ENCODE data around the gene SARNP.

The SARNP gene

DNA sequence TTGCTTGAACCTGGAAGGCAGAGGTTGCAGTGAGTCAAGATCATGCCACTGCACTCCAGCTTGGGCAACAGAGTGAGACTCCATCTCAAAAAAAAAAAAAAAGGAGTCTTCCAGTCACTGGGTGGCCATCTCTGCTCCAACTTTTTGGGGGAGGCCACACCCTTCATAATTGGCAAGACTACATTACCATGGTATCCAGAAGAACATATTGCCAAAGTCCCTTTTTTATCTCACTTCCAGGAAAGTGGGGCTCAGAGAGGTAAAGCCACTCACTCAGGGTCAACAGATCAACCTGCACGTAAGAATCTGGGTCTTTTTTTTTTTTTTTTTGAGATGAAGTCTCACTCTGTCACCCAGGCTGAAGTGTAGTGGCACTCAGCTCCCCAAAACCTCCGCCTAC lies 83.7 kb downstream of the SARNP start:
- TF ChIP-seq, protein P1, sequence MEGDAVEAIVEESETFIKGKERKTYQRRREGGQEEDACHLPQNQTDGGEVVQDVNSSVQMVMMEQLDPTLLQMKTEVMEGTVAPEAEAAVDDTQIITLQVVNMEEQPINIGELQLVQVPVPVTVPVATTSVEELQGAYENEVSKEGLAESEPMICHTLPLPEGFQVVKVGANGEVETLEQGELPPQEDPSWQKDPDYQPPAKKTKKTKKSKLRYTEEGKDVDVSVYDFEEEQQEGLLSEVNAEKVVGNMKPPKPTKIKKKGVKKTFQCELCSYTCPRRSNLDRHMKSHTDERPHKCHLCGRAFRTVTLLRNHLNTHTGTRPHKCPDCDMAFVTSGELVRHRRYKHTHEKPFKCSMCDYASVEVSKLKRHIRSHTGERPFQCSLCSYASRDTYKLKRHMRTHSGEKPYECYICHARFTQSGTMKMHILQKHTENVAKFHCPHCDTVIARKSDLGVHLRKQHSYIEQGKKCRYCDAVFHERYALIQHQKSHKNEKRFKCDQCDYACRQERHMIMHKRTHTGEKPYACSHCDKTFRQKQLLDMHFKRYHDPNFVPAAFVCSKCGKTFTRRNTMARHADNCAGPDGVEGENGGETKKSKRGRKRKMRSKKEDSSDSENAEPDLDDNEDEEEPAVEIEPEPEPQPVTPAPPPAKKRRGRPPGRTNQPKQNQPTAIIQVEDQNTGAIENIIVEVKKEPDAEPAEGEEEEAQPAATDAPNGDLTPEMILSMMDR (IDR thresholded peaks at IDR 0.05), result no peak
- H3K9me3 ChIP-seq, result no peaks in the 10 kb centered on the region
- H3K36me3 ChIP-seq, result no peaks in the 10 kb centered on the region
- no peak overlapping the region for H3K4me3 ChIP-seq (ENCODE audit: low read depth in 1 of 2, low read length in 1 of 2)
- no peaks in the 10 kb centered on the region for H3K27me3 ChIP-seq
- H3K4me1 ChIP-seq (ENCODE audit: control insufficient read depth in 1 of 2, insufficient read depth in 1 of 2, low read depth in 1 of 2, low read length in 1 of 2), result peaks cover 23 to 26% of the 10 kb centered on the region in 2 experiments
- no peak overlapping the region for H3K27ac ChIP-seq

DNA sequence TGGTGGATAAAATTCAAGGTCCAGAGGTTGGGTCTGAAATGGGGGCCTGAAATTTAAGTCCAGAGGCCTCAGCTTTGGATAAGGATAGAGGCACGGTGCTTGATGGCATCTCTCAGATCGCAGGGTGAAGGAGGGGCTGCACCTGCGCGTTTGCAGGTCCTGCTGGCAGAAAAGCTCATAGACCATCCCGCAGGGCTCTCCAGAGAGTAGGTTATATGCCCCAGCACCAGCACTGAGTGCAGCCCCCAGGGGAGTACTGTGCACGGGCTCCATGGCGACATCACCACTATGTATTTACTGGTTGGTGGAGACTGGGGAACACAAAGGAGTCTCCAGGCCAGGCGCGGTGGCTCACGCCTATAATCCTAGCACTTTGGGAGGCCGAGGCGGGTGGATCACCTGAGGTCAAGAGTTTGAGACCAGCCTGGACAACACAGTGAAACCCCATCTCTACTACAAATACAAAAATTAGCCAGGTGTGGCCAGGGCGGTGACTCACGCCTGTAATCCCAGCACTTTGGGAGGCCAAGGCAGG lies 84.4 kb downstream of the SARNP start:
- Histone ChIP-seq H3K4me1 (ENCODE audit: control insufficient read depth in 1 of 2, insufficient read depth in 1 of 2, low read depth in 1 of 2, low read length in 1 of 2) (peaks cover 16 to 19% of the 10 kb centered on the region in 2 experiments), H3K36me3 (no peaks in the 10 kb centered on the region), H3K9me3 (no peaks in the 10 kb centered on the region), H3K27me3 (no peaks in the 10 kb centered on the region), H3K27ac (no peak overlapping the region), H3K4me3 (ENCODE audit: low read depth in 1 of 2, low read length in 1 of 2) (no peak overlapping the region)
- TF ChIP-seq, protein P1 (IDR thresholded peaks at IDR 0.05), result no peak

DNA sequence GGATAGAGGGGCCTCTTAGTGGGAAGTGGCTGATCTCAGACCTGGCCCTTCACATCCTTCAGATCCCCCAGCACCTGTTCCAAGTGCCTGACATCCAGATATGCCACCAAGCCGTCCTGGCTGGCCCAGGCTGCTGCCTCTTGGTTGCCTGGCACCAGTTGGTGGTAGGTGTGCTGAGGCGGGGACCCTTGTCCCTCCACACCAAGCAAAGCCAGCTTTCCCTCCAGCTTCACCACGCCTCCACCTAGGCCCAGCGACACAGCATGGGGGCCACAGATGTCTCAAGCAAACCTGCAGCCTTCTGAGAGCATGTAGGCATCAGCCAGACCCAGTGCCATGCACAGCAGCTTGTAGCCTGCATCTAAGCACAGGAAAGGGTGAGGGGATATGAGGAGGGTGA lies 85.2 kb downstream of the SARNP start:
- Histone ChIP-seq H3K27ac (no peak overlapping the region), H3K4me1 (ENCODE audit: control insufficient read depth in 1 of 2, insufficient read depth in 1 of 2, low read depth in 1 of 2, low read length in 1 of 2) (peaks cover 22 to 23% of the 10 kb centered on the region in 2 experiments), H3K4me3 (ENCODE audit: low read depth in 1 of 2, low read length in 1 of 2) (no peak overlapping the region), H3K9me3 (no peaks in the 10 kb centered on the region), H3K36me3 (peaks cover under 1% of the 10 kb centered on the region), H3K27me3 (no peaks in the 10 kb centered on the region)
- TF ChIP-seq, protein P1 (IDR thresholded peaks at IDR 0.05), result no peak

DNA sequence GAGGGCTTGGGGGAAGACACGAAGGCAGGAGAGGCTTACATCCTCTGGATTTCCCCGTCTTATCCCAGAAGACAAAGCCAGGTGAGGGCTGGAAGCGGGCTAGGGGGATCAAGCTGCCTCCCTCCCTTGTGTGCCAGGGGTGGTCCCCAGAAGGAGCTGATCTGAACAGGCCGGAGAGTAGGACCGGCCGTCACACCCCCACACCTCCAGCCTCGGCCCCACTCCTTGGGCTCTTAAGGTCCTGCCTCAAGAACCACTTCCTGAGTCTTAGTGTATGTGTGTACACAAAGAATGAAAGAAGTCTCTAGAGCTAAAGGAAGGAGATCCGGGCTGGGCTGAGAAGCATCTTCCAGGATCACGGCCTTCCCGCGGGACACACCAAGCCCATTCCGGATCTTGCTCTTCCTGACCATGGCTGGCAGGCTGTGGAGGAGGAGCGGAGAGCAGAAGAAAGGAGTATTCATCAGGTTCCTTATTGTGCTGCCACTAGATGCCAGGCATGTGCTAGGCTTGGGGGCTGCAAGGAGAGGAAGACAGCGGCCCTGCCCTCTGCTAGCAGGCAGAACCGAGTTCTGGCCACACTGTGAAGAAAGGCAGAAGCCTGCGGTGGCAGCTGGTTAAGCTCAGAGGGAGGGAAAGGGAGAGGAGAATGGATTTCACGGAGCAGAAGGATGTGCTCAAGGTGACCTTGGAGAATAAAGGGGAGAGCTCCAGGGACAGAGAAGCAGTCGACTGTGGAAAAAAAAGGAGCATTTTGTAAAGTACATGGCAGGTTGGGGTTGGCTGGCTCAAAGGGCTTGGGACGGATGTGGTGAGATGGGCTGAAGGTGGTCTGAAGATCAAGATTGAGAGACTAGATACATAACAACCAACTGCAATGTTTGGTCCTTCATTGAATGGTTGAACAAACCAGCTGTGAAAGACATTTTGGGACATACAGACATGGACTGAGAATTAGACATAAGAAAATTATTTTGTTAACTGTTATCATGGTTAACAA lies 87.4 kb downstream of the SARNP start:
- TF ChIP-seq, protein P1 (IDR thresholded peaks at IDR 0.05), result no peak
- H3K27me3 ChIP-seq, result no peaks in the 10 kb centered on the region
- peak overlapping the region; percentile 69 to 88 for H3K4me3 ChIP-seq (ENCODE audit: low read depth in 1 of 2, low read length in 1 of 2)
- H3K4me1 ChIP-seq (ENCODE audit: control insufficient read depth in 1 of 2, insufficient read depth in 1 of 2, low read depth in 1 of 2, low read length in 1 of 2), result peaks cover 33 to 39% of the 10 kb centered on the region in 2 experiments
- no peaks in the 10 kb centered on the region for H3K9me3 ChIP-seq
- H3K27ac ChIP-seq, result peak overlapping the region; percentile 95
- H3K36me3 ChIP-seq, result peaks cover 22% of the 10 kb centered on the region

DNA sequence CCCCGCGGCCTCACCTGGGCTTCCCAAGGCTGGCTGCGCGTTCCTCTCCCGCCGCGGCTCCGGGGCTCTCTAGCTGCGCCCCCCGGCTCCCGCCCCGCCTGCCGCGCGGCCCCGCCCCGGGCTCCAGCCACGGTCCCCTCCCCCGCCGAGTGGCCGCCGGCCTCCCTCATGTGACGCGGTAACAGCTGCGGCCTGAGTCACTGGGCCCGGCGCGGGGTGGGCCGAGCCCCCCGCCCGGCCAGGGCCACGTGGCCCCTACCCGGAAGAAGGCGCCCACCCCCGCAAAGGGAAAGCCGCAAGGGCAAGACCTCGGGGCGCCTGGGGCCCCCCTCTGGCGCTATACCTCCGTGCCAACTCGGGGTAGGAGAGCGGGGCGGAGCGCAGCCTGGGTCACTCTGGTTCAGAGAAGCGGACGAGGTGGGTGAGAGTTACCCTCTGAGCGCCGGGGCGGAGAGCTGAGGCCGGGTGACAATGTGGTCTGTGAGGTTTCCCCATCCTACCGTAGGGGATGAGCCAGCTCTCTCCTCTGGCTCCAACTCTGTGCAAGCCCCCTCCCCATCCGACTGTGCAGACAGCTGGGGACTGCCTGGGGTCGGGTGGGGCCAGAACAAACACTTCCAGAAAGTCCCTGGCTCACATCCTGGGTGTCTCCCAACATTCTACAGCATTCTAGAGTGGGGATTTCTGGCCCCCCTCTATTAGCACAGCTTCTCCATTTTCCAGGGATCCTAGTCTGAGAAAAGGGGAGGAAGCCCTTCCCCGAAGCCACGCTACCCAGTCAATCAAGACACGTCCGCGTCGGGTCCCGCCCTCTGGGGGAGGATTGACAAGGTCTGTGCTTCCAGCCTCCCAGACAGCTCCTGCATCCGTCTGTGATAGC lies 88.3 kb downstream of the SARNP start, which contains the start of gene CD63:
CD63 (minus strand) TSS at position 71 of the 880 bp plus-strand sequence. CDS start 668 bp downstream, outside the sequence.
- peak within 1 kb of the TSS; percentile 69 to 88 for H3K4me3 ChIP-seq (ENCODE audit: low read depth in 1 of 2, low read length in 1 of 2)
- H3K36me3 ChIP-seq, result peaks cover 31% of the 10 kb centered on the region
- no peaks in the 10 kb centered on the region for H3K27me3 ChIP-seq
- H3K4me1 ChIP-seq (ENCODE audit: control insufficient read depth in 1 of 2, insufficient read depth in 1 of 2, low read depth in 1 of 2, low read length in 1 of 2), result peaks cover 42 to 49% of the 10 kb centered on the region in 2 experiments
- TF ChIP-seq, protein P1 (IDR thresholded peaks at IDR 0.05), result no peak
- peak within 1 kb of the TSS; percentile 95 for H3K27ac ChIP-seq
- H3K9me3 ChIP-seq, result no peaks in the 10 kb centered on the region

All from neutrophil (primary cell).